ENCODE data around the gene ZNF182.

- TF ChIP-seq MTA3 (IDR thresholded peaks at IDR 0.05; ENCODE audit: borderline replicate concordance) (no peak), CTCF (IDR thresholded peaks at IDR 0.05 in 2 of 3, conservative IDR thresholded peaks at IDR 0.05 in 1 of 3; ENCODE audit: insufficient read depth in 2 of 3, low read depth in 1 of 3, low read length in 3 of 3) (no peak), GABPA (tag; conservative IDR thresholded peaks at IDR 0.05; ENCODE audit: low read depth) (no peak), ZBTB40 (IDR thresholded peaks at IDR 0.05) (no peak), ZBTB40 (CRISPR knock-in tag; IDR thresholded peaks at IDR 0.05) (no peak)
These were observed 63.3 kb downstream of the ZNF182 start for GRCh38 chrX:47940448-47940847.

Data from K562 (cell line).